ENCODE data around the gene NLN. TPM values are rescaled to one million over a fixed set of nuclear protein-coding genes. Genes with fewer than 3 reads are reported as not detected.
"Not testable (repeated sequence)": the region's sequence is repeated elsewhere in the genome, so short reads cannot be mapped to it uniquely, and the experiment has no call there.

Gene NLN
- total and polyA plus RNA-seq, 4 donors: 13.4 to 26.4 (median 19.1) TPM

- Histone ChIP-seq H3K27me3 (ENCODE audit: control insufficient read depth in 4 of 4, insufficient read depth in 4 of 4, low read length in 3 of 4) (no peaks in the 10 kb centered on the region), H3K9ac (ENCODE audit: low read depth in 1 of 2, low read length in 2 of 2) (no peak overlapping the region), H3K4me3 (ENCODE audit: low read depth in 1 of 3, low read length in 3 of 3) (no peak overlapping the region), H3K4me1 (ENCODE audit: control insufficient read depth in 4 of 4, insufficient read depth in 4 of 4, low read length in 3 of 4) (no peaks in the 10 kb centered on the region), H3K27ac (ENCODE audit: low read depth in 1 of 2, low read length in 2 of 2) (no peak overlapping the region), H3K36me3 (ENCODE audit: control insufficient read depth in 4 of 4, insufficient read depth in 3 of 4, low read depth in 1 of 4, low read length in 3 of 4) (peaks cover 1 to 8% (median 3%) of the 10 kb centered on the region in 4 donors), H3K9me3 (ENCODE audit: control insufficient read depth in 4 of 4, low read length in 3 of 4) (no peaks in the 10 kb centered on the region)
- no peak for DNase-seq (ENCODE audit: low spot score)
- TF ChIP-seq RAD21 (IDR thresholded peaks at IDR 0.05) (no peak), FOXA1 (IDR thresholded peaks at IDR 0.05) (no peak), TAF1 (conservative IDR thresholded peaks at IDR 0.05) (no peak), NR2F2 (IDR thresholded peaks at IDR 0.05) (no peak), MAX (IDR thresholded peaks at IDR 0.05) (no peak), ZBTB33 (IDR thresholded peaks at IDR 0.05) (no peak), FOXA2 (IDR thresholded peaks at IDR 0.05) (no peak), CTCF (IDR thresholded peaks at IDR 0.05; ENCODE audit: low read depth, low read length, missing input control) (no peak), HNF4G (IDR thresholded peaks at IDR 0.05) (no peak), HNF4A (conservative IDR thresholded peaks at IDR 0.05) (no peak), RXRA (IDR thresholded peaks at IDR 0.05) (no peak), SP1 (IDR thresholded peaks at IDR 0.05) (no peak), REST (IDR thresholded peaks at IDR 0.05) (no peak), JUND (IDR thresholded peaks at IDR 0.05) (no peak)
- WGBS: 79% methylated on average over 1 of the region's 1 CpG
Observed at GRCh38 chr5:65779643-65780042, 57.6 kb downstream of the NLN start.

GRCh38 chr5:65788296-65788695, 66.3 kb downstream of the NLN start:
- not testable (repeated sequence) for H3K9me3 ChIP-seq (ENCODE audit: control insufficient read depth in 4 of 4, low read length in 3 of 4); H3K9ac ChIP-seq (ENCODE audit: low read depth in 1 of 2, low read length in 2 of 2); DNase-seq (ENCODE audit: low spot score); H3K27ac ChIP-seq (ENCODE audit: low read depth in 1 of 2, low read length in 2 of 2); H3K4me1 ChIP-seq (ENCODE audit: control insufficient read depth in 4 of 4, insufficient read depth in 4 of 4, low read length in 3 of 4); H3K4me3 ChIP-seq (ENCODE audit: low read depth in 1 of 3, low read length in 3 of 3); H3K27me3 ChIP-seq (ENCODE audit: control insufficient read depth in 4 of 4, insufficient read depth in 4 of 4, low read length in 3 of 4)
- H3K36me3 ChIP-seq (ENCODE audit: control insufficient read depth in 4 of 4, insufficient read depth in 3 of 4, low read depth in 1 of 4, low read length in 3 of 4): peaks cover 4 to 18% (median 10%) of the 10 kb centered on the region in 4 donors
- 90% methylated on average over 2 of the region's 2 CpGs for WGBS

All from liver (tissue), 9 donors.